ENCODE data around the gene ABR. TPM values are rescaled to one million over a fixed set of nuclear protein-coding genes. Genes with fewer than 3 reads are reported as not detected.
"Not testable (repeated sequence)": the region's sequence is repeated elsewhere in the genome, so short reads cannot be mapped to it uniquely, and the experiment has no call there.

The ABR gene
- total and polyA plus RNA-seq, 7 donors = 30.4 to 146 (median 79.3) TPM

DNA sequence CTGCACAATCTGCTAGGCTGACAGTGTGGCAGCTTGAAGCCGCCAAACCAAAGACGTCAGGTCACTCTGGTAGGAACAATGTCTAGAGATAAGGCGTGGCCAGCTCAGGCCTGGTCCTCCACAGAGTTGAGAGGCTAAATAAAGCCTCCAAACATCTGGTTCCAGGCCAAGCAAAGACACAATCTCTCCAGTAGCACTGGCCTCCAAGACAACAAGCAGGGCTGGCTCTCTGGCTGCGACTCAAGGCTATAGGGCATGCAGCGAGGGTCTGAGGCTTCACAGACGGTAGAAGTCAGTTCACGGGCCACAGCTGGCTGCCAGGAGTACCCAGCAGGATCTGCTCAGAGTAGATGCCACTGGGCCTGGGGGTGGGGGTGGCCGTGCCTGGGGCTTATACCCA, 75.6 kb downstream of the ABR start:
- TF ChIP-seq EP300 (IDR thresholded peaks at IDR 0.05) (no peak), POLR2AphosphoS5 (IDR thresholded peaks at IDR 0.05) (no peak), POLR2A (IDR thresholded peaks at IDR 0.05) (no peak)
- TF ChIP-seq, protein P1, sequence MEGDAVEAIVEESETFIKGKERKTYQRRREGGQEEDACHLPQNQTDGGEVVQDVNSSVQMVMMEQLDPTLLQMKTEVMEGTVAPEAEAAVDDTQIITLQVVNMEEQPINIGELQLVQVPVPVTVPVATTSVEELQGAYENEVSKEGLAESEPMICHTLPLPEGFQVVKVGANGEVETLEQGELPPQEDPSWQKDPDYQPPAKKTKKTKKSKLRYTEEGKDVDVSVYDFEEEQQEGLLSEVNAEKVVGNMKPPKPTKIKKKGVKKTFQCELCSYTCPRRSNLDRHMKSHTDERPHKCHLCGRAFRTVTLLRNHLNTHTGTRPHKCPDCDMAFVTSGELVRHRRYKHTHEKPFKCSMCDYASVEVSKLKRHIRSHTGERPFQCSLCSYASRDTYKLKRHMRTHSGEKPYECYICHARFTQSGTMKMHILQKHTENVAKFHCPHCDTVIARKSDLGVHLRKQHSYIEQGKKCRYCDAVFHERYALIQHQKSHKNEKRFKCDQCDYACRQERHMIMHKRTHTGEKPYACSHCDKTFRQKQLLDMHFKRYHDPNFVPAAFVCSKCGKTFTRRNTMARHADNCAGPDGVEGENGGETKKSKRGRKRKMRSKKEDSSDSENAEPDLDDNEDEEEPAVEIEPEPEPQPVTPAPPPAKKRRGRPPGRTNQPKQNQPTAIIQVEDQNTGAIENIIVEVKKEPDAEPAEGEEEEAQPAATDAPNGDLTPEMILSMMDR (IDR thresholded peaks at IDR 0.05) = no peak
- peak overlapping the region in 3 of 4 donors; percentile 12 to 89 (median 21) for H3K27ac ChIP-seq
- H3K36me3 ChIP-seq = peaks cover 0 to 12% (median 1%) of the 10 kb centered on the region in 4 donors
- intact Hi-C loops (cut with DNase I) = no loop called here
- no peaks in the 10 kb centered on the region for H3K9me3 ChIP-seq
- peaks cover 0 to 38% (median 26%) of the 10 kb centered on the region in 4 donors for H3K4me1 ChIP-seq
- WGBS, 2 donors = 83 to 86% methylated on average over 8 of the region's 8 CpGs
- no peaks in the 10 kb centered on the region for H3K27me3 ChIP-seq
- DNase-seq = no peak
- H3K4me3 ChIP-seq = no peak overlapping the region

DNA sequence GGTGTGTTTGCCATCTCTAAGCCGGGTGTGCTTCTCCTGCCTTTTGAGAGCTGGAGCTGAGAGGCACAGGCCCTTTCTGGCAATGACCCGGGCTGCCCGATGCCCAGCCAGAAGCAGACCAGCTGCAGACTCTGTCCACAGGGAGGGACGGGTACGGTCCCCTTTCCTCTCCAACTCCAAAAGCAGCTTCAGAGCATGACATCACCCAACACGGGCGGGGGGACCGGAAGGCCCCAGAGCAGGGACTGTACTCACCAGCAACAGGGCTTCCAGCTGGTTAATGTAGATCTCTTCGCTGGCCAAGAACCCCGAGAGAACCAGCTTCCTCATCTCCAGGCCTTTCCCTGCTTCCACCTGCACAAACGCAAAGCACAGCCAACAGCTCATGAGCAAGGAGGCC, 79.4 kb downstream of the ABR start:
- H3K4me1 ChIP-seq = peaks cover 0 to 13% (median 8%) of the 10 kb centered on the region in 4 donors
- intact Hi-C loops (cut with DNase I) = no loop called here
- TF ChIP-seq POLR2A (IDR thresholded peaks at IDR 0.05) (no peak), POLR2AphosphoS5 (IDR thresholded peaks at IDR 0.05) (no peak), EP300 (IDR thresholded peaks at IDR 0.05) (no peak)
- TF ChIP-seq, protein P1 (IDR thresholded peaks at IDR 0.05) = no peak
- 82 to 88% methylated on average over 11 of the region's 11 CpGs for WGBS, 2 donors
- no peak overlapping the region for H3K4me3 ChIP-seq
- DNase-seq = no peak
- no peaks in the 10 kb centered on the region for H3K27me3 ChIP-seq
- peaks cover 0 to 25% (median 3%) of the 10 kb centered on the region in 4 donors for H3K36me3 ChIP-seq
- H3K9me3 ChIP-seq = no peaks in the 10 kb centered on the region
- H3K27ac ChIP-seq = no peak overlapping the region

DNA sequence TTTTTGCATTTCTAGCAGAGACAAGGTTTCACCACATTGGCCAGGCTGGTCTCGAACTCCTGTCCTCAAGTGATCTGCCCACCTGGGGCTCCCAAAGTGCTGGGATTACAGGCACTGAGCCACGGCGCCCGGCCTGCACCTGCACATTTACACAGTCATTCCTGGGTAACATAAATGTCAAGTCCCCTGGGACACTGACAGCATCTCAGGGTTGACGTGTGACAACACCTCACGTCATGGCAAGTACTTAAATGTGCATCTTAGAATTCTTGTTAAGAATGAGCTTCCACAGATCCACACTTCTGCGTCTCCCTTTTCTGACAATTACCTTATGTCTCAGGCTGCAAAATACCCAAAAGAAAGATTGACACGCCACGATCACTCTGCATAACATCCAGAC, 80.5 kb downstream of the ABR start:
- H3K4me1 ChIP-seq = peaks cover 0 to 7% (median 2%) of the 10 kb centered on the region in 4 donors
- peaks cover 0 to 35% (median 6%) of the 10 kb centered on the region in 4 donors for H3K36me3 ChIP-seq
- no peak for TF ChIP-seq POLR2A (IDR thresholded peaks at IDR 0.05)
- TF ChIP-seq POLR2AphosphoS5 (IDR thresholded peaks at IDR 0.05) = no peak
- TF ChIP-seq, protein P1 (IDR thresholded peaks at IDR 0.05) = no peak
- no peak for TF ChIP-seq EP300 (IDR thresholded peaks at IDR 0.05)
- DNase-seq = no peak
- H3K27me3 ChIP-seq = no peaks in the 10 kb centered on the region
- H3K27ac ChIP-seq = no peak overlapping the region
- no peak overlapping the region for H3K4me3 ChIP-seq
- intact Hi-C loops (cut with DNase I) = no loop called here
- 94% methylated on average over 9 of the region's 9 CpGs for WGBS, 2 donors
- no peaks in the 10 kb centered on the region for H3K9me3 ChIP-seq

DNA sequence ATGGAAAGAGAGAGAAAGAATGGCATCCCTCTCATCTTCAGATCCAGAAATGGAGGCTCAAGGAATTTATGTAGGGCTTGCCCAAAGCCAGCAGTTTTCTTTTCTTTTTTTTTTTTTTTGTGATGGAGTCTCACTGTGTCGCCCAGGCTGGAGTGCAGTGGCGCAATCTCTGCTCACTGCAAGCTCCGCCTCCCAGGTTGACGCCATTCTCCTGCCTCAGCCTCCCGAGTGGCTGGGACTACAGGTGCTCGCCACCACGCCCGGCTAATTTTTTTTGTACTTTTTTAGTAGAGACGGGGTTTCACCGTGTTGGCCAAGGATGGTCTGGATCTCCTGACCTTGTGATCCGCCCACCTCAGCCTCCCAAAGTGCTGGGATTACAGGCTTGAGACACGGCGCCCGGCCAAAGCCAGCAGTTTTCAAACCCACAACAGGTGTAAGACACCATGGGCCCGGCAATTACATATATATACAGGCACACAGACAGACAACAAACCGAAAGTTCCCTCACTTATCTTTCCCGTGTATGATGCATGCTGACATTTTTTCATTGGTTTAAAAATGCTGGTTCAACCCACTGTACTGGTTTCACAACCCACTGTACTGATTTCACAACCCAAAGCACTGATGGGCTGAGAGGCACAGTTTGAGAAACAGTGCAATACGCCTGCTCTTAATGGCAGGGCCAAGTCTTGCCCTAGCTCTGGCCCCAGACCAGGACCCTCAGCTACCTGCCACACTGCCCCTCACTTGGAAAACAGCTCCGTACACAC, 81.6 kb downstream of the ABR start:
- intact Hi-C loops (cut with DNase I); H3K4me1 ChIP-seq; H3K27me3 ChIP-seq; H3K9me3 ChIP-seq; H3K4me3 ChIP-seq; DNase-seq: not testable (repeated sequence)
- Histone ChIP-seq H3K27ac (peak overlapping the region in 1 of 4 donors; percentile 20), H3K36me3 (peaks cover 0 to 40% (median 9%) of the 10 kb centered on the region in 4 donors)
- WGBS, 2 donors = 84 to 87% methylated on average over 19 of the region's 19 CpGs

DNA sequence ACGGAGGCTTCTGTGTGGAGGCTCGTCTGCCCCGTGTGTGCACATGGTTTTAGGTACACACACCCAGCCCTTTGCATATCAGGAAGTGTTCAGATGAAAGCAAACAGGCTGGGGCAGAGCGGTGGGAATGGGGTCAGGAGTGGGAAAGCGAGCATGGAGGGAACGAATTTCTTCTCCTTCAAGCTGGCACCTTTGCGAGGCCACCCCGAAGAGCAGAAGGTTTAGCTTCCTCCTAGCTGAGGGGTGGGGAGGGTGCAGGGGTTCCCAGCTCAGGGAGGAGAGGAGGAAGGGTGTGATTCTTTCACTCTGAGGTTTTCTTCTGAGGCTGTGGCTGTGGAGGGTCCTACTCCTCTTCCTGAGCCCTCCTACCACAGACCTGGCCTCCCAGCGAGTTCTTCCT, 83.6 kb downstream of the ABR start:
- no peak for DNase-seq
- no peaks in the 10 kb centered on the region for H3K9me3 ChIP-seq
- WGBS, 2 donors = 12 to 34% methylated on average over 9 of the region's 9 CpGs
- H3K4me1 ChIP-seq = no peaks in the 10 kb centered on the region
- H3K27me3 ChIP-seq = no peaks in the 10 kb centered on the region
- intact Hi-C loops (cut with DNase I) = no loop called here
- H3K36me3 ChIP-seq = peaks cover 0 to 53% (median 16%) of the 10 kb centered on the region in 4 donors
- no peak for TF ChIP-seq POLR2AphosphoS5 (IDR thresholded peaks at IDR 0.05)
- no peak for TF ChIP-seq POLR2A (IDR thresholded peaks at IDR 0.05)
- TF ChIP-seq, protein P1 (IDR thresholded peaks at IDR 0.05) = no peak
- TF ChIP-seq EP300 (IDR thresholded peaks at IDR 0.05) = no peak
- peak overlapping the region in 1 of 4 donors; percentile 38 for H3K27ac ChIP-seq
- H3K4me3 ChIP-seq = no peak overlapping the region
